GOT3 (cell line): ENCODE data around the gene SMC3.

Source experiments
- DNase-seq: peaks from one replicate; lab custom pipeline; 2025; ENCODE audit warnings: mixed read lengths; lab: John Stamatoyannopoulos, UW

SMC3 gene

GRCh38 chr10:110647136-110647430 lies 79.6 kb downstream of the SMC3 start:
- no peak for DNase-seq

GRCh38 chr10:110648692-110649346 lies 81.3 kb downstream of the SMC3 start:
- no peak for DNase-seq

GRCh38 chr10:110649347-110650264 lies 82.1 kb downstream of the SMC3 start:
- no peak for DNase-seq

- DNase-seq, result no peak
Measured at GRCh38 chr10:110650265-110650668, 82.8 kb downstream of the SMC3 start.

GRCh38 chr10:110651044-110651958 lies 83.8 kb downstream of the SMC3 start:
- no peak for DNase-seq

GRCh38 chr10:110652475-110653118 lies 85.1 kb downstream of the SMC3 start:
- no peak for DNase-seq
